Measurements from ENCODE around the gene SLC5A1.

SLC5A1 gene

DNA sequence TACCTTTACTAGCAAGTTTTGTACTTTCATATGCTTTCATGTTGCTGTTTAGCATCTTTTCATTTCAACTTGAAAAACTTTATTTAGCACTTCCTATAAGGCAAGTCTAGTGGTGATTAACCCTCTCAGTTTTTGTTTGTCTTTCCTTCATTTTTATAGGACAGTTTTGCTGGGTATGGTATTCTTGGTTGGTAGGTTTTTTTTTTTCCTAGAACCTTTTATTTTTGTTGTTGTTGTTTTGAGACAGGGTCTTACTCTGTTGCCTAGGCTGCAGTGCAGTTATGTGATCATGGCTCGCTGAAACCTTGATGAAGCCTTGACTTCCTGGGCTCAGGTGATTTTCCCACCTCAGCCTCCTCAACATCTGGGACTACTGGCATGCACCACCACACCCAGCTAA, 29.9 kb upstream of the SLC5A1 start:
- DNase-seq (ENCODE audit: low read depth, low spot score) = no peak
- no peak overlapping the region for H3K4me3 ChIP-seq (ENCODE audit: low read depth, low read length)
- TF ChIP-seq, protein P1, sequence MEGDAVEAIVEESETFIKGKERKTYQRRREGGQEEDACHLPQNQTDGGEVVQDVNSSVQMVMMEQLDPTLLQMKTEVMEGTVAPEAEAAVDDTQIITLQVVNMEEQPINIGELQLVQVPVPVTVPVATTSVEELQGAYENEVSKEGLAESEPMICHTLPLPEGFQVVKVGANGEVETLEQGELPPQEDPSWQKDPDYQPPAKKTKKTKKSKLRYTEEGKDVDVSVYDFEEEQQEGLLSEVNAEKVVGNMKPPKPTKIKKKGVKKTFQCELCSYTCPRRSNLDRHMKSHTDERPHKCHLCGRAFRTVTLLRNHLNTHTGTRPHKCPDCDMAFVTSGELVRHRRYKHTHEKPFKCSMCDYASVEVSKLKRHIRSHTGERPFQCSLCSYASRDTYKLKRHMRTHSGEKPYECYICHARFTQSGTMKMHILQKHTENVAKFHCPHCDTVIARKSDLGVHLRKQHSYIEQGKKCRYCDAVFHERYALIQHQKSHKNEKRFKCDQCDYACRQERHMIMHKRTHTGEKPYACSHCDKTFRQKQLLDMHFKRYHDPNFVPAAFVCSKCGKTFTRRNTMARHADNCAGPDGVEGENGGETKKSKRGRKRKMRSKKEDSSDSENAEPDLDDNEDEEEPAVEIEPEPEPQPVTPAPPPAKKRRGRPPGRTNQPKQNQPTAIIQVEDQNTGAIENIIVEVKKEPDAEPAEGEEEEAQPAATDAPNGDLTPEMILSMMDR (IDR thresholded peaks at IDR 0.05; ENCODE audit: insufficient read depth, low read length, missing control alignments) = no peak
- CTCF ChIA-PET = no interaction called here
- POLR2A ChIA-PET = no interaction called here

DNA sequence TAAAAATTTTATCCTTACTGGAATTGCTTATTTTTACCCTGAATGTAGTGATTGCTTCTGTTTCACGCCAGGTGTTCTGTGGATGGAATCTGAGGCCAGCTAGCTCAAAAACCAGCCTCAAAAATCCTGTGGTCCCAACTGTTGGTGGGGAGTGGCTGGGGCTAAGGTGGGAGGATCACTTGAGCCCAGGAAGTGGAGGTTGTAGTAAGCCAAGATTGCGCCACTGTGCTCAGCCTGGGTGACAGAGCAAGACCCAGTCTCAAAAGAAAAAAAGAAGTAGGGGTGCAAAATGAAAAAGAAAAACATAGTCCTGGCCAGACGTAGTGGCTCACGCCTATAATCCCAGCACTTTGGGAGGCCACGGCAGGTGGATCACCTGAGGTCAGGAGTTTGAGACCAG, 27.0 kb upstream of the SLC5A1 start:
- TF ChIP-seq, protein P1 (IDR thresholded peaks at IDR 0.05; ENCODE audit: insufficient read depth, low read length, missing control alignments) = no peak
- no peak for DNase-seq (ENCODE audit: low read depth, low spot score)
- POLR2A ChIA-PET = no interaction called here
- no peak overlapping the region for H3K4me3 ChIP-seq (ENCODE audit: low read depth, low read length)
- CTCF ChIA-PET = no interaction called here

GRCh38 chr22:32018056-32018455, 25.0 kb upstream of the SLC5A1 start:
- POLR2A ChIA-PET = no interaction called here
- TF ChIP-seq, protein P1 (IDR thresholded peaks at IDR 0.05; ENCODE audit: insufficient read depth, low read length, missing control alignments) = no peak
- H3K4me3 ChIP-seq (ENCODE audit: low read depth, low read length) = no peak overlapping the region
- DNase-seq (ENCODE audit: low read depth, low spot score) = no peak
- CTCF ChIA-PET = no interaction called here

- ChIA-PET CTCF (interaction anchor here (1.5 kb wide), 1 partner anchor 43 kb away, joined by 3 read pairs; no protein-coding TSS in a partner anchor), POLR2A (no interaction called here)
- peak; percentile 33 for DNase-seq (ENCODE audit: low read depth, low spot score)
- TF ChIP-seq, protein P1 (IDR thresholded peaks at IDR 0.05; ENCODE audit: insufficient read depth, low read length, missing control alignments) = no peak
- no peak overlapping the region for H3K4me3 ChIP-seq (ENCODE audit: low read depth, low read length)
Measured at GRCh38 chr22:32020117-32020516, 22.9 kb upstream of the SLC5A1 start.

- TF ChIP-seq, protein P1 (IDR thresholded peaks at IDR 0.05; ENCODE audit: insufficient read depth, low read length, missing control alignments) = no peak
- no peak for DNase-seq (ENCODE audit: low read depth, low spot score)
- ChIA-PET POLR2A (no interaction called here), CTCF (interaction anchor here (1.4 kb wide), 1 partner anchor 44 kb away, joined by 3 read pairs; no protein-coding TSS in a partner anchor)
- H3K4me3 ChIP-seq (ENCODE audit: low read depth, low read length) = no peak overlapping the region
Measured at GRCh38 chr22:32021716-32022115, 21.3 kb upstream of the SLC5A1 start.

DNA sequence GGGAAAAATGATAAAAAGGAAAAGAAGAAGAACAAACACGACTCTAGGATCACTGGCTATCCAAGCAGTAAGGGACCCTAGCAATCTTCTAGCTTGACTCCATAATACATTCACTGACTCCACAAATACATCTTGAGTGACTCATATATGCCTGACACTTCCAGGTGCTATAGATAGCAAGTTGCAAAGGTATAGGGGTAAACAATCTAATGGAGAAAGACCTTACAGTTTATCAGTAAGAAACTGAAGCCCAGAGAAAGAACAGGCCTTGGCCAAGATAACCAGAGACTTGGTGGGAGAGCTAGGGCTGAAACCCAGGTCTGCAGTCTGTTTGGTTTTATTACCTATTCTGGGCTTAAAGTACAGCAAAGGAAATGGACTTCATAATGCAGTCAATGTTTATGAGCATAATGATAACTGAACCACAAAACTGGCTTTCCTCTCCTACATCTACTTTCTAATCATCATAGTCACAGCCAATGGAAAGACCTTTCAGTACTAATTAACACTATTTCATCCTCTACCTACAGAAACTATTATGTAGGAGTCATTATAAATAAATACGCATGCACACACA, 19.7 kb upstream of the SLC5A1 start:
- POLR2A ChIA-PET = no interaction called here
- CTCF ChIA-PET = no interaction called here
- H3K4me3 ChIP-seq (ENCODE audit: low read depth, low read length) = no peak overlapping the region
- TF ChIP-seq, protein P1 (IDR thresholded peaks at IDR 0.05; ENCODE audit: insufficient read depth, low read length, missing control alignments) = no peak
- no peak for DNase-seq (ENCODE audit: low read depth, low spot score)
